ENCODE data around the gene FASTKD1. TPM values are rescaled to one million over a fixed set of nuclear protein-coding genes. Genes with fewer than 3 reads are reported as not detected.

FASTKD1 gene
- total and polyA plus RNA-seq, 9 donors, result 1.9 to 14.1 (median 8.0) TPM

DNA sequence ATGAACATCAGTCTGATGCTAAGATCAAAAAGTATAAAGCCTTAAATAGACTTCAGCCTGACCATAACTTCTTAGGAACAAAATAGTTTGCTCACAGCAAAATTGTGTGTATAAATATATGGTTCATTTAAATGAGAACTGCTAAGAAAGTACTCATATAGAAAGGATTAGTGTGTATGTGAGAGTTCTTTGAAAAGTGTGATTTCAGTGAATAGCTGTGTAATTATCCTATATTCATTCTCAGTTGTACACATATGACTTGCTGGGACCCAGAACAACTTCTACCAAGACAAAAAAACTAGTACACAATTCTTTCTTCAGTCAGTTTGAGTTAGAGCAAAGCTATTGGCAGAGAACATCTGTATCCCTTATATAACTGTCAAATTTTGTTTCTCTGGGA is 87.2 kb downstream of the FASTKD1 start:
- no peaks in the 10 kb centered on the region for H3K36me3 ChIP-seq
- H3K27ac ChIP-seq, result no peak overlapping the region
- intact Hi-C loops (cut with DNase I), result no loop called here
- H3K4me1 ChIP-seq (ENCODE audit: insufficient read depth), result no peaks in the 10 kb centered on the region
- no peaks in the 10 kb centered on the region for H3K9me3 ChIP-seq
- H3K27me3 ChIP-seq, result no peaks in the 10 kb centered on the region
- TF ChIP-seq, protein P1, sequence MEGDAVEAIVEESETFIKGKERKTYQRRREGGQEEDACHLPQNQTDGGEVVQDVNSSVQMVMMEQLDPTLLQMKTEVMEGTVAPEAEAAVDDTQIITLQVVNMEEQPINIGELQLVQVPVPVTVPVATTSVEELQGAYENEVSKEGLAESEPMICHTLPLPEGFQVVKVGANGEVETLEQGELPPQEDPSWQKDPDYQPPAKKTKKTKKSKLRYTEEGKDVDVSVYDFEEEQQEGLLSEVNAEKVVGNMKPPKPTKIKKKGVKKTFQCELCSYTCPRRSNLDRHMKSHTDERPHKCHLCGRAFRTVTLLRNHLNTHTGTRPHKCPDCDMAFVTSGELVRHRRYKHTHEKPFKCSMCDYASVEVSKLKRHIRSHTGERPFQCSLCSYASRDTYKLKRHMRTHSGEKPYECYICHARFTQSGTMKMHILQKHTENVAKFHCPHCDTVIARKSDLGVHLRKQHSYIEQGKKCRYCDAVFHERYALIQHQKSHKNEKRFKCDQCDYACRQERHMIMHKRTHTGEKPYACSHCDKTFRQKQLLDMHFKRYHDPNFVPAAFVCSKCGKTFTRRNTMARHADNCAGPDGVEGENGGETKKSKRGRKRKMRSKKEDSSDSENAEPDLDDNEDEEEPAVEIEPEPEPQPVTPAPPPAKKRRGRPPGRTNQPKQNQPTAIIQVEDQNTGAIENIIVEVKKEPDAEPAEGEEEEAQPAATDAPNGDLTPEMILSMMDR (IDR thresholded peaks at IDR 0.05), result no peak
- TF ChIP-seq POLR2A (IDR thresholded peaks at IDR 0.05) (no peak), EP300 (IDR thresholded peaks at IDR 0.05) (no peak)
- H3K4me3 ChIP-seq, result no peak overlapping the region
- DNase-seq, result no peak

DNA sequence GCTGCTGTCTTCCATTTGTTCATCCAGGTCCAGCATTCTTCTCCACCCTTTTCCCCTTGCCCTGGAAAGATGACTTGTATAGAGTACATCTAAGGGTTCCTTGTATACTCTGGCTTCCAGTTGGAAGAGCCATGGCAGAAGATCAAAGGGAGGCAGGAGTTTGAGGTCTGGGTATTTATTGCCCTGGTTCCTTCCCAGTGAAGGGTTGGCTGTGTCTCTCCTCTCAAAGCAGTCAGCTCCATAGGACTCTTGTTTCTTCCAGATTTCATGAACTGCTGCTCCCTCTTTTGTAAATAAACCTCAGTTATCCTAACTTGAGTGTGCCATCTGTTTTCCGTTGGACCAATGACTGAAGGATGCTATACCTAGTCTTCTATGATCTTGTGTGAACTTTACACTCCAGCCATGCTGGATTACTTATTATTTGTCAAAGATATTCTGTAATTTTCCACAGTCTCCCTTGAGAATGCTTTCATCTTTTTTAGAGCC is 88.0 kb downstream of the FASTKD1 start:
- Histone ChIP-seq H3K4me1 (ENCODE audit: insufficient read depth) (no peaks in the 10 kb centered on the region), H3K36me3 (no peaks in the 10 kb centered on the region), H3K9me3 (no peaks in the 10 kb centered on the region), H3K27me3 (no peaks in the 10 kb centered on the region), H3K27ac (no peak overlapping the region), H3K4me3 (no peak overlapping the region)
- DNase-seq, result no peak
- TF ChIP-seq POLR2A (IDR thresholded peaks at IDR 0.05), result no peak
- TF ChIP-seq EP300 (IDR thresholded peaks at IDR 0.05), result no peak
- TF ChIP-seq, protein P1 (IDR thresholded peaks at IDR 0.05), result no peak
- WGBS, 3 donors, result 92 to 97% (median 95%) methylated on average over 1 of the region's 1 CpG
- intact Hi-C loops (cut with DNase I), result no loop called here

DNA sequence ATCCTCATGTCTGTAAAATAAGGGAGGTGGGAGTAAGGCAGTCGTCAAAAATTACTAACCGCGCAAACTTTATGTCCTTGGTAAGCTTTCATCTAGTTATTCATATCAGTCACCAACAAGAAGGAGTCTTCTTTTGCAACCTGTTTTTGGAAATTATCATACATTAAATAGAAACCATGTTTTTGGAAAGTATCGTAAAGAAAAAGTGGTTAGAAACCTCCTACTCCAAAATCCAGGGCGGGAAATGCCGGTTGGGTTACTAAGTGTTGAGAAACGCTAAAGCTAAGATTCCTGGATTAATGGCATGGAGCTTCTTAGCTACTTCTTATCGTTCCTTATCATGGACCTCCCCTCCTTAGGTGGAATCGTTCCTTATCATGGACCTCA is 93.6 kb downstream of the FASTKD1 start:
- no peak for DNase-seq
- H3K9me3 ChIP-seq, result no peaks in the 10 kb centered on the region
- TF ChIP-seq, protein P1 (IDR thresholded peaks at IDR 0.05), result no peak
- no peak for TF ChIP-seq POLR2A (IDR thresholded peaks at IDR 0.05)
- TF ChIP-seq EP300 (IDR thresholded peaks at IDR 0.05), result no peak
- intact Hi-C loops (cut with DNase I), result no loop called here
- H3K27ac ChIP-seq, result peak overlapping the region; percentile 46 to 72
- no peaks in the 10 kb centered on the region for H3K27me3 ChIP-seq
- no peaks in the 10 kb centered on the region for H3K4me1 ChIP-seq (ENCODE audit: insufficient read depth)
- H3K36me3 ChIP-seq, result no peaks in the 10 kb centered on the region
- 2 to 5% (median 3%) methylated on average over 9 of the region's 9 CpGs for WGBS, 3 donors
- H3K4me3 ChIP-seq, result peak overlapping the region; percentile 82

Other genes with a start within 250 kb of the FASTKD1 start
- gene LRP2, start 211.3 kb downstream of the FASTKD1 start, total RNA-seq, result 10 to 100 TPM in 1 of 7 donors, 1 to 10 TPM in 1, under 1 TPM in 5; 0.02 to 13.4 (median 0.24) TPM
- gene LRP2, start 211.3 kb downstream of the FASTKD1 start, polyA plus RNA-seq, result 1 to 10 TPM in 1 of 2 donors, under 1 TPM in 1; 0.01 to 1.1 TPM
- 10 to 100 TPM; 10.6 to 17.2 (median 14.6) TPM for gene BBS5, start 94.4 kb downstream of the FASTKD1 start, total RNA-seq
- gene BBS5, start 94.4 kb downstream of the FASTKD1 start, polyA plus RNA-seq, result 1 to 10 TPM; 7.4 to 8.8 TPM
- 1 to 10 TPM; 1.2 to 1.4 (median 1.2) TPM for gene KLHL41, start 64.2 kb downstream of the FASTKD1 start, total RNA-seq
- gene KLHL41, start 64.2 kb downstream of the FASTKD1 start, polyA plus RNA-seq, result under 1 TPM; 0.67 to 0.78 TPM
- gene PPIG, start 10.5 kb upstream of the FASTKD1 start, total RNA-seq, result 10 to 100 TPM; 35.2 to 64.5 (median 55.4) TPM
- gene PPIG, start 10.5 kb upstream of the FASTKD1 start, polyA plus RNA-seq, result 10 to 100 TPM; 29.3 to 36.4 TPM
- 1 to 10 TPM in 4 of 7 donors, under 1 TPM in 2, not detected in 1; 0.35 to 2.8 (median 1.4) TPM for gene CFAP210, start 120.5 kb upstream of the FASTKD1 start, total RNA-seq
- under 1 TPM; 0.07 to 0.18 TPM for gene CFAP210, start 120.5 kb upstream of the FASTKD1 start, polyA plus RNA-seq
- 1 to 10 TPM; 5.4 to 7.9 (median 6.3) TPM for gene PHOSPHO2, start 120.6 kb upstream of the FASTKD1 start, total RNA-seq
- 1 to 10 TPM; 2.4 to 3.6 TPM for gene PHOSPHO2, start 120.6 kb upstream of the FASTKD1 start, polyA plus RNA-seq
- gene KLHL23, start 160.0 kb upstream of the FASTKD1 start, total RNA-seq, result 10 to 100 TPM; 14.7 to 27.4 (median 19.3) TPM
- 10 to 100 TPM; 10.2 to 23.0 TPM for gene KLHL23, start 160.0 kb upstream of the FASTKD1 start, polyA plus RNA-seq
- gene SSB, start 225.0 kb upstream of the FASTKD1 start, total RNA-seq, result 10 to 100 TPM; 50.1 to 95.7 (median 74.1) TPM
- gene SSB, start 225.0 kb upstream of the FASTKD1 start, polyA plus RNA-seq, result 100 to 1,000 TPM in 1 of 2 donors, 10 to 100 TPM in 1; 78.3 to 103 TPM

Data from ovary (tissue), 9 donors.